ENCODE results near the gene UCK2.
A peak's percentile ranks its signal among the peaks of the same experiment; 100 is the strongest.
"Not testable (repeated sequence)": the region's sequence is repeated elsewhere in the genome, so short reads cannot be mapped to it uniquely, and the experiment has no call there.

The UCK2 gene

GRCh38 chr1:165827268-165828102 is at the start of gene UCK2:
TSS of gene UCK2 (plus strand) at chr1:165827614. CDS start at chr1:165827834, 220 bp downstream.
- DNase-seq: peak; percentile 91

GRCh38 chr1:165778197-165778596 is 49.2 kb upstream of the UCK2 start:
- not testable (repeated sequence) for DNase-seq

- not testable (repeated sequence) for DNase-seq
Observed at GRCh38 chr1:165783519-165783918, 43.9 kb upstream of the UCK2 start.

DNA sequence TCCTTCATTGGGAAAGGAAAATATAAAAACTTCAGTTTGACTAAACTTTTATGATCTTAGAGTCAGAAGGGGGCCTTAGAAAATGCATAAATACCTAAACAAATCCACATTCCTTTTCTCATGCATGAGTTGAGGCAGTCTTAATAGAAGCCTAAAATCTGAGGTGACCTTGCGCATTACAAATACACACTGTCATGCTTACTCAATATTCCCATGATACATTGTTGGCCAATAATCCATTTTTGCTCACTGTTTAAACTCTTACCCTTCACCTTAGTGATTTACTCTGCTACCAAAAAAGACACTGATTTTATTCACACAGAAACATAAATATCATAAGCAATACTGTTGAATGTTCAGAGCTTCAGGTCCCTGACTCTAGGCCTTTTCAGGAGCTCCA is 39.7 kb upstream of the UCK2 start:
- DNase-seq: no peak

DNA sequence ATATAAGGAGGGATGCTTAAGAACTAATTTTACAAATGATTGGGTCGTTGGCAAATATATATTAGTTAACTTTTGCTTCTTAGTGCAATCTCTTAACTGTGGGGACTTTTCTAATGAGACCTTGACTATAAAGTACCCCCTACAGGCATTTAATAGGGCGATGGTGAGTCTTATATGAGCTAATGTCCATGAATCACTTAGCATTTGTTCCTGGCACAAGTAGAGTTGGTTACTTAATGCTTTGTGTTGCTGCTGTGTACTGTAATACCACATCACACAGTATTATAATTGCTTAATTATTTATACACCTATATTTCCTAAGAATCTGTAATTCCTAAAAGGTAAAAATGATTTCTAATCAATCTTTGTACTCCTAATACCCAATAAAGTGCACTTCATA is 33.5 kb upstream of the UCK2 start:
- DNase-seq: no peak

DNA sequence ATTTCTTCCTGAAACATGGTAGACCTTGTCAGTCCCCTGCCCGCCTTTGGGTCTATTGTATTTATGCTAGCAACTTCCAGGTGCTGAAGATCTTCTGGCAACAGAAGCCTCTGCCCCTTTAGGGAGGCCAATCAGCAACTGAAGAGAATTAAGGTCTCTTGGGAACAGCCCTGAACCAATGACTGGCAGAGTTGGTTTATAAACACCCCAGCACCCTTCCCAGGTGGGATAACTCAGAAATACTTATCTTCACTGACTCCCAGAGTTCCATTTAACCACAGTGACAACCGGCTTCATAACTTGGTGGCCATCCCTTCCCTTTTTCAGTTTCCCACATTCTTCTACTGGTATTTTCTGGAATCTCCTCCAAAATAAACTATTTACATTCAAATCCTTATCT is 31.5 kb upstream of the UCK2 start:
- DNase-seq: no peak

- no peak for DNase-seq
Observed at GRCh38 chr1:165799387-165799786, 28.0 kb upstream of the UCK2 start.

- not testable (repeated sequence) for DNase-seq
Observed at GRCh38 chr1:165804513-165804912, 22.9 kb upstream of the UCK2 start.

GRCh38 chr1:165807613-165808012 is 19.8 kb upstream of the UCK2 start:
- DNase-seq: no peak

DNA sequence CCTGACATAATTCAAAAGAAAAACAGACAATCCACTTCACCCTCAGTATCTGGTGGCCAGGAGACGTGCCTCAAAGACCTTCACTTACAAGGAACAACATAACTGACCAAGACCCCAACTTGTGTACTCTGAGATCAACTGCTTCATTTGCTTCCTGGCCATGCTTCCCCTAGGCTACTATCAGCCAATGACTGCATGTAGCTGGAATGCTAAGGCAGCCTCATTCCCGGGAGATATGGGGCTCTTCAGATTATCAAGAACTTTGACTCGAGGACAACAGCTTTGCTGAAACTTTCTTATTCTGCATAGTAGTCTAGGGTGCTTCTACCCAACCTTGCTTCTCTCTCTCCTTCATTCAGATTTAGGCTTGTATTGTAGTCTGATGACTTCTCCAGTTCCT is 11.7 kb upstream of the UCK2 start:
- no peak for DNase-seq

DNA sequence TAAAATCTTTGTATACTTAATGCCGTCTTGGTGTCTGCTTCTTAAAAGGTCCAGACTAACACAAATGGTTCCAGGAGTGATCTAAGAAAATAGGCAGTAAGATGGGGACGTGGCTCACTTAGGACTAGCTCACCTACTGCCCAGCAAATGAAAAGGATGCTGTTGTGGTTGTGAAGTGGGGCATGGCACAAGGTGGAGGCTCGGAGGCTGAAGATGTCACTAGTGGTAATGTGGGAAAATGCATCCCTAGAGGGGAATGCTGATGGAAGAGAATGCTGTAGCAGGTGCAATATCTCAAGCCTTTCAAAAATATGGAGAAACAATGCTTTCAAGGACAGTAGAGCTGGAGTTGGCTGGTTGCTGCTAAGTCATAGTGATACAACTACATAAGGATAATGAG is 11.3 kb upstream of the UCK2 start:
- DNase-seq: no peak

DNA sequence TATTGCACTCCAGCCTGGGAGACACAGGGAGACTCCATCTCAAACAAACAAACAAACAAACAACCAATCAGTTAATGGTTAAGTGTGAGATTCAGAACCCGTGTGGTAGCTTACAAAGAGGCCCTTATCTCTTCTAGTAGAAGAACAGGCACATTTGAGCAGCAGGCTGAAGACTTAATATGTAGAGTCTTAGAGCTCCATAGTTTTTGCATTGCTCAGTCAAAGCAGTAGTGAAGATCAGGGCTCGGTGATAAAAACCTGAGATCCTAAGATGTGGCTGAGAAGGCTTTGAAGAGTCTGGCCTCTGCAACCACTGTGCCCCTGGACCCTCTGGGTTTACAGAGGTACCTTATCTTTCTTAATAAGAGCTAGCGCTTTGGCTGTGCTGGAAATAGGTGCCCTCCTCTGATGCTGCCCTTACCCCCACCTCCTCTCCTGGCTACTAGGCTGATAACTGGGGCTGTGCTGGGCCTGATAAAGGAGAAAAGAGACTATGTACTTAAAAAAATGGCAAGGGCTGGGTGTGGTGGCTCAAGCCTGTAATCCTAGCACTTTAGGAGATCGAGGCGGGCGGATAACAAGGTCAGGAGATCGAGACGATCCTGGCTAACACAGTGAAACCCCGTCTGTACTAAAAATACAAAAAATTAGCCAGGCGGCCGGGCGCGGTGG is 10.5 kb upstream of the UCK2 start:
- DNase-seq: no peak

DNA sequence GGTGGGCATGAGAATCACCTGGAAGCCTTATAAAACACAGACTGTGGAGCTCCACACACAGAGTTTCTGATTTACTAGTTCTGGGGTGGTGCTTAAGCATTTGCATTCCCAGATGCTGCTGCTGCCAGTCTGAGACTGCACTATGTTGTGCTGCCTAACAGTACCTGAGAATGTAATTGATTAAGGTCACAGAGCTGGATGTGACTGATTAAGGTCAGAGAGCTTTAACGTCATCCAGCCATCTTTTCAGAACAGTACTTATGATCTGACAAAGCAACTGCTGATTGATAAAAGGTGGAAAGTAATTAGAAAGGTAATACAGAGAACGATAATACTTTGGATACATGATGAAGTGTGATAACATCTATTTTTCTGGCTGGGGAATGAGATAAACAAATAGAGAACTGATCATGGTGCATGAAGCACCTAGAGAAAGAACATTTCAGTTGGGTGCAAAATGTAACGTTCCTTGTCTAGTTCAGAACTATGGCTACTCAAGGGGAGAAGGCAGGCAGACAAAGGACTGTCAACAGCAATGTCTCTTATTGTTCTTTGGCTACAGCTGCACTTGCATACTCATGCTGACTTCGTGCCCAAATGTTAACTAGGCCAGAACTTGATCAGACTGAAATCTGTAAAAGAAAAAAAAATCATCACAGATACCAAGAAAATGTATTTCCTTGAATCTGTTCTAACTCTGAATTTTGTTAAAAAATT is 3.7 kb upstream of the UCK2 start:
- no peak for DNase-seq

DNA sequence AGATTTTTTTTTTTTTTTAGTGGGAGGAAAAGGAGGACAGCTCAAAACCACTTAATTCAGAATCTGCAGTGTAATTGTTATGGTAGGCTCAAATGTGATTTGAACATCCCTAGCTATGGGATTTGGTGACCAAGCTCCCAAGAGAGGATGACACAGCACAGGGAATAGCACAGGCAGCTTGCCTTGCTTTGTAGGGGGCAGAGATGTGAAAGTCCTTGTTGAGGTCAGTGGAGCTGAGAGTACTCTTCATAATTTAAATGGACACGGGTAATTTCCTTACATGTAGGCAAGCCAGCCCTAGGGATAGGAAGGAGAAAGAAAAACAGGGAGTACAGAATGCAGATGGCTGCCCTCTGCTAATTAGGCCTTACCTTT is 3.2 kb upstream of the UCK2 start:
- no peak for DNase-seq

GRCh38 chr1:165826565-165827267 is 698 bp upstream of the UCK2 start:
- DNase-seq: no peak

- DNase-seq: peak; percentile 73
Observed at GRCh38 chr1:165828103-165828668, 772 bp downstream of the UCK2 start.

DNA sequence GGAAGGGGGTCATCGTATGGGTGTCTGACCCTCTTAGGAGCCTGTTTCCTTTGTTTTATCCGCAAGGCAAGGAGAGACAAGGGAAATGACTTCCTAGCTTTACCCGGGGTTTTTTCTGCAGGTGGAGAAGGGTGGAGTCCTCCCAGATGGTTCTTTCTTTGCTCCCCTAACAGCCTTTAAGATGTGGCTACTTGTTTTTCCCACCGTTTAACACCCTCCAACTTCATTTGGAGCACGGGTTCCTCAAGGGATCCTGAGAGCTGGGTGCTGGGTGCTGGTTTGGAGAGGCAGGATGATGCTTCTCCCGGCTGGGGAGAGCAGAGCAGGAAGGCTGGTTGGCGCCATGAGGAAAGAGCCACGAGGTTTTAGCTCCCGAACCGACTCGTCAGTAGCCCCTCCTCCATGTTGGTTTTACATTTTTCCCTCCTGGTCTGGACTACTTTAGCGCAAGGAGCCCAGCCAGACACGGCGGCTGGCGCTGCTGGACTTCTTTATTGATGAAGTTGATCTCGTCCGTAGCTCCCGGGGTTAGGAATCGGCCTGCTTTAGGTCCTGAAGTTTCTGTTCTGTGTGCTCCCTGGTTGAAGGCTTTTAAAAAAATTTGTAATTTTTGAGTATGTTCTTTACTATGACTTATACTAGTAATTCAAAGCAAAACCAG is 1.4 kb downstream of the UCK2 start:
- DNase-seq: peak; percentile 82

DNA sequence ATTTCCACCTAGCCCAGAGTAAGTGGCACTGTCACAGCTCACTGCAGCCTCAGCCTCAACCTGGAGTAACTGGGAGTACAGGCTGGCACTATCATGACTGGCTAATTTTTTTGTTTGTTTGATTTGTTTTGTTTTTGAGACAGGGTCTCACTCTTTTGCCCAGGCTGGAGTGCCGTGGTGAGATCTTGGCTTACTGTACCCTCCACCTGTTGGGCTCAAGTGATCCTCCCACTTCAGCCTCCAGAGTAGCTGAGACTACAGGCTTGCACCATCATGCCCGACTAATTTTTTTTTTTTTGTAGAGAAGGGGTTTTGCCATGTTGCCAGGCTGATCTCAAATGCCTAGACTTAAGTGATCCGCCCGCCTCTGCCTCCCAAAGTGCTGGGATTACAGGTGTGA is 2.5 kb downstream of the UCK2 start:
- peak; percentile 15 for DNase-seq

GRCh38 chr1:165831146-165831545 is 3.7 kb downstream of the UCK2 start:
- DNase-seq: no peak

- DNase-seq: no peak
Observed at GRCh38 chr1:165832902-165833301, 5.5 kb downstream of the UCK2 start.

- DNase-seq: no peak
Observed at GRCh38 chr1:165833358-165833757, 5.9 kb downstream of the UCK2 start.

DNA sequence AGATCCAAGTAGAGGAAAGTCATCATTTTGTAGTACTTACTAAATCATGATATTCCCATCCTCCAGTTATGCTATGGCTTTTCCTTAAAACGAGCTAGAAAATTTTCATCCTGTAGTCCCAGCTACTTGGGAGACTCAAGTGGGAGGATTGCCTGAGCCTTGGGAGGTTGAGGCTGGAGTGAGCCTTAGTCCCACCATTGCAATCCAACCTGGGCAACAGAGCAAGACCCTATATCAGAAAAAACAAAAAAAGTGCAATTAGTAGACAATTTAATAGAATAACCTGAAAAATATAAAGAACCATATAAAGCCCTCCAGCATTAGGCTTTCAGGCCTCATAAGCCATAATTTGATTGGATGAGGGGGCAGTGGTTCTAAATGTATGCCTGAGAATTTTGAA is 6.8 kb downstream of the UCK2 start:
- DNase-seq: no peak

All from RPMI8226 (cell line).